Naive B cell (primary cell): Measurements from ENCODE around the gene KCNJ1. TPM values are rescaled to one million over a fixed set of nuclear protein-coding genes. Genes with fewer than 3 reads are reported as not detected.

Experiments
- ATAC-seq, 2 donors: fragments of 150-1000 bp; cut with Tn5 transposase; 2 replicates each; pipeline ENCODE4 v1.10.0; 2021; ENCODE audit warnings: low read depth in 2 of 2, mild to moderate bottlenecking in 2 of 2, moderate library complexity in 2 of 2
- DNase-seq: peaks from one replicate; pipeline ENCODE4 v3.0.0; 2022
- H3K27ac Mint-ChIP-seq, 6 donors: one replicate each; pipeline ENCODE4 v1.8.0; 2020 to 2022; ENCODE audit warnings: mild to moderate bottlenecking in 6 of 6, mixed read lengths in 6 of 6, moderate library complexity in 5 of 6, inconsistent platforms in 2 of 6
- H3K27me3 Mint-ChIP-seq, 3 donors: one replicate each; pipeline ENCODE4 v1.8.0; 2021 to 2022; ENCODE audit warnings: mixed read lengths in 3 of 3, mild to moderate bottlenecking in 1 of 3
- H3K36me3 Mint-ChIP-seq, 2 donors: one replicate each; pipeline ENCODE4 v1.8.0; 2020 to 2022; ENCODE audit warnings: mixed read lengths in 2 of 2, inconsistent platforms in 1 of 2, mild to moderate bottlenecking in 1 of 2
- H3K4me1 Mint-ChIP-seq, 3 donors: one replicate each; pipeline ENCODE4 v1.8.0; 2020 to 2022; ENCODE audit warnings: mixed read lengths in 3 of 3, inconsistent platforms in 1 of 3, mild to moderate bottlenecking in 1 of 3, moderate library complexity in 1 of 3
- H3K4me3 Mint-ChIP-seq, 8 donors: one replicate each; pipeline ENCODE4 v1.8.0; 2020 to 2022; ENCODE audit warnings: mild to moderate bottlenecking in 8 of 8, mixed read lengths in 8 of 8, moderate library complexity in 8 of 8, inconsistent platforms in 2 of 8
- H3K9me3 Mint-ChIP-seq, 7 donors: one replicate each; pipeline ENCODE4 v1.8.0; 2020 to 2022; ENCODE audit warnings: mixed read lengths in 7 of 7, mild to moderate bottlenecking in 5 of 7, inconsistent platforms in 2 of 7, moderate library complexity in 1 of 7
- polyA plus RNA-seq, 6 donors: library from polyadenylated mRNA; unstranded; fragments of 300-500 nt; fragmentation: Illumina TruSeq; gene quantifications; one replicate each; pipeline ENCODE4 v1.2.3, GENCODE V29; 2021; ENCODE audit warnings: low read depth in 6 of 6

KCNJ1 gene
- polyA plus RNA-seq, 6 donors from 2014 or later = 0.18 to 0.64 (median 0.20) TPM; not detected in 3

DNA sequence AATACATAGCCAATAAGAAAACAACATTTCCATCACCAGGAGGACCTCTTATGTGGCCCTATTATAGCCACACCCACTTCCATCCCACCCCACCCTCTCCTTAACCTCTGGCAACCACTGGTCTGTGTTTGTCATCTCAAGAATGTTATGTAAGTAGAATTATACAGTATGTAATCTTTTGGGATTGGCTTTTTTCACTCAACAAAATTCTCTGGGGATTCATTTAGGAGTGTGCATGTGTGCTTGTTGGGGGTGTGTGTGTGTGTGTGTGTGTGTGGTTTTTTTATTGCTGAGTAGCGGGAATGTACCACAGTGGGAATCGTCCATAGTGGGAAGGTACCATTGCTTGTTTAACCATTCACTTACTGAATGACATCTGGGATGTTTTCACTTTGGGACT is 29.3 kb upstream of the KCNJ1 start:
- peaks cover 83 to 97% (median 93%) of the 10 kb centered on the region in 3 donors for H3K27me3 Mint-ChIP-seq
- peaks cover 0 to 2% (median 0%) of the 10 kb centered on the region in 7 donors for H3K9me3 Mint-ChIP-seq
- no peaks in the 10 kb centered on the region for H3K36me3 Mint-ChIP-seq
- H3K27ac Mint-ChIP-seq = no peak overlapping the region
- ATAC-seq (no peak), DNase-seq (no peak)
- no peak overlapping the region for H3K4me3 Mint-ChIP-seq
- H3K4me1 Mint-ChIP-seq = peaks cover 21 to 31% (median 29%) of the 10 kb centered on the region in 3 donors

DNA sequence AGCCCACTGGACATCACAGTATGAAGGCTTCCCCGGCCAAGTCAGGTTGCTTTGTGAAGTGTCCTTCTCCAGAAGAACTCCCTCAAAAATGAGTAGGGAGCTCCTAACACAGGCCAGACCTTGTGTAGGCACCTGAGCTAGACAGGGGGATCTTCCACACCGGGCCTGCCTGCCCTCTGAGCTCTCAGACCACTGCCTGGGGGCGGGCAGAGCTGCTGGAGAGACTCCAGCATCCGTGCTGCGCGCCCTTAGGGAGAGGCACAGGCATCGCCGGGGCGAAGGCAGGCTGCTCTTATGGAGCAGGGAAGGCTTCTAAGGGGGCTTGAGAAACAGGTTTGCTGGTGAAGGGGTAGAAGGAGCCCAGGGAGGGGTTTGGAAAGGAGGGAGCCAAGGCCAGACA is 28.4 kb upstream of the KCNJ1 start:
- H3K27me3 Mint-ChIP-seq = peaks cover 79 to 97% (median 93%) of the 10 kb centered on the region in 3 donors
- H3K27ac Mint-ChIP-seq = no peak overlapping the region
- DNase-seq (no peak), ATAC-seq (no peak)
- H3K4me3 Mint-ChIP-seq = no peak overlapping the region
- H3K36me3 Mint-ChIP-seq = no peaks in the 10 kb centered on the region
- H3K4me1 Mint-ChIP-seq = peaks cover 28 to 39% (median 34%) of the 10 kb centered on the region in 3 donors
- H3K9me3 Mint-ChIP-seq = peaks cover 0 to 2% (median 0%) of the 10 kb centered on the region in 7 donors

DNA sequence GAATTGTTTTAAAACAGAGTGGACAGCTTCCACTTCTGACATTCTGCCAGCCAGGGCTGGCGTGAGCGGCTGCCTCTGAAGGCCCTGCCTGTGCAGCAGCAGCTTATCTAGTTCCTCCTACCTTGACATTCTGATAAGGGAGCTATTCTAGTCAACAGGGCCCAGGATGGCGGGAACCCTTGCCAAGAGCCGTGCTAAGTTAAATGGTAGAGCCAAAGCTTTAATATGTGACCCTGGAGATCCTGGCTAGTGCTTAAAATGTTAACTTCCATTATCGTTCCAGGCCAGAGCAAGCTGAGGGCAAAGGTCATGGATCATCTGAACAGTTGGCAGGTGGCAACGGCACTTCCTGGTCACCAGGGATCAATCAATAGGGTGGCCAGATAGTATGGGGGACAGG is 27.6 kb upstream of the KCNJ1 start:
- peaks cover 76 to 97% (median 88%) of the 10 kb centered on the region in 3 donors for H3K27me3 Mint-ChIP-seq
- ATAC-seq = no peak
- peak overlapping the region in 1 of 8 donors; percentile 18 for H3K4me3 Mint-ChIP-seq

DNA sequence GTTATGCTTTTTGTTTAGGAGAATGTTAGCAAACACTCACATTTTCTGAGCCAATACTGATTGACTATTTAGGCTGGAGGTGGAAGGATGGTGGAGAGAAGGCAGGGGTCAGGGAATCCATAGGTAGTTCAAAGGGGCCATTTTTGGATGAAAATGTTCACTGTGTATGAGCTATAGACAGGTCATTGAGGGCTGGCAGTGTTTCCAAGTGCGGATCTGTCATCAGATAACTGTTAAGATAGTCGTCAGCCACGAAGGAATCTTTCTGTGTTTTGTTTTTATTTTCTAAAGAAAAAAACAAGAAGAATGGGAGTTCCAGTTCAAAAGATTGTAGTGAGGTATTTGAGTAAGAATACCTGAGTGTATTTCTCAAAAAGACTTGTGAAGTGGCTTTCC is 27.2 kb upstream of the KCNJ1 start:
- Mint-ChIP-seq H3K4me3 (no peak overlapping the region), H3K27me3 (peaks cover 76 to 97% (median 89%) of the 10 kb centered on the region in 3 donors), H3K4me1 (peaks cover 28 to 40% (median 34%) of the 10 kb centered on the region in 3 donors), H3K27ac (no peak overlapping the region), H3K9me3 (peaks cover 0 to 2% (median 0%) of the 10 kb centered on the region in 7 donors), H3K36me3 (no peaks in the 10 kb centered on the region)
- ATAC-seq (no peak), DNase-seq (no peak)

More for the DNA sequence above, 27.6 kb upstream of the KCNJ1 start:
- peaks cover 28 to 40% (median 34%) of the 10 kb centered on the region in 3 donors for H3K4me1 Mint-ChIP-seq
- peak overlapping the region in 1 of 6 donors; percentile 63 for H3K27ac Mint-ChIP-seq
- DNase-seq = no peak
- H3K9me3 Mint-ChIP-seq = peaks cover 0 to 2% (median 0%) of the 10 kb centered on the region in 7 donors
- H3K36me3 Mint-ChIP-seq = no peaks in the 10 kb centered on the region

DNA sequence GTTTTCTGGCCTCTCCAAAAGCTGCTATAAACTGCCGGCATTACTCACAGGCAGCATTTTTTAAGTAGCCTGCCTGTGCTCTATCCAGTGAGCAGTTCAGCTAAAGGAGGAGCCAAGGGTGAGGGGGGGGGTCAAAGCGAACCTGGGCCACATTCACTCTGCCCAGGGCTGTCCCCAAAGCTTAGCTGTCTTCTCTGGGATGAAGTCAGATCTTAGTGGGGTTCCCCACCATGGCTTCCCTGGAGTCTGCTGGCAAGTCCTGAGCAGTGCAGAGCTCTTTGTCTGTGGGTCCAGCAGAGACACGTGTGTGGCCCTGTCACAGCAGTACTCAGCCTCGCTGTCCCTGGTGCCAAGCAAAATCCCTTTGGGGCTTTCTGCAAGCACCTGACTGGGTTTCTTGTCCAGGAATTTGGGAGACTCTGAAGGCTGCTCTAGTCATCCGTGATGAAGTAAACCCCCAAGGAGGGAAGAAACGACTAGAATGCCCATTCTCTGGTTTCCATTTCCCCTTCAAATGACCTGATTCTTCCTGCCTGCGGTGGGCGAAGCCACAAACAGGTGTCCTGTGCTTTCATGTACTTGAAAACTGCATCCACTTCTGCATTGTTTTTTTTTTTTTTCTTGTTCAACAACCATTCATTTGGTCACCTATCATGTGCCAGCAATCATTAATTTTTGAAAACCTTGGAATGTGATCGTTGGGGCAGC is 26.6 kb upstream of the KCNJ1 start:
- Mint-ChIP-seq H3K27ac (no peak overlapping the region), H3K27me3 (peaks cover 75 to 95% (median 89%) of the 10 kb centered on the region in 3 donors), H3K36me3 (no peaks in the 10 kb centered on the region), H3K4me1 (peaks cover 24 to 39% (median 31%) of the 10 kb centered on the region in 3 donors), H3K9me3 (peaks cover 0 to 2% (median 0%) of the 10 kb centered on the region in 7 donors), H3K4me3 (no peak overlapping the region)
- ATAC-seq (peak; percentile 50 to 62), DNase-seq (peak; percentile 49)

DNA sequence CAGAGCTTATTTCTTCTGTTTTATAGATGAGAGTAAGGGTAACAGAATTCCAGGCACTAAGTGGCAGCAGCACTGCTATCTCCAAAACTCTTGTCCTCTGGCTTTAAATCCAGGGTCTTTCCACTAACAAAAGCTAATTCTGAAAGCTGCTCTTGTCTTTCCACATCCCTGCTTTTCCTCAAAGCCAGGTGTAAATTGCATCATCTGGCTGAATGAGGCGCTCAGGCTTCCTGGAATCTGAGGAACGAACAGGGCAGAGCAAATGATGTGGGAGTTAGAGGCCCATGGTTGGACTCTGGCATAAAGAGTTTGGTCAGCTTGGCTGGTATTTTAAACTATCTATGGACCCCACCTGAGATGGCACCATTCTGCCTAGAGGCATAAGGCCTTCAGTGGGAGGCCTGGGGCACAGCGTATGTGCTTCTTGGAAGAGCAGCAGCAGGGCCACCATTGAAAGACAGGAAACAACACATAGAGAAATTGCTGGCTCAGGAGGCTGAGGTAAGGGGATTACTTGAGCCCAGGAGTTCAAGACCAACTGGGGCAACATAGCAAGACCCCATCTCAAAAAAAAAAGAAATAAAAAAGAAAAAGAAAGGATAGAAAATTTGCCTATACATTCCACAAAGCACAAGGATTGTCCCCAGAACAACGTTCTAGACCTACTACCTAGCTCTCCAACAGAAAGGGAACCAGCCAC is 25.9 kb upstream of the KCNJ1 start:
- Mint-ChIP-seq H3K4me1 (peaks cover 19 to 32% (median 24%) of the 10 kb centered on the region in 3 donors), H3K27me3 (peaks cover 75 to 95% (median 89%) of the 10 kb centered on the region in 3 donors), H3K27ac (peak overlapping the region in 1 of 6 donors; percentile 10), H3K36me3 (no peaks in the 10 kb centered on the region), H3K9me3 (peaks cover 0 to 2% (median 0%) of the 10 kb centered on the region in 7 donors), H3K4me3 (peak overlapping the region in 2 of 8 donors; percentile 9 to 36)
- no peak for ATAC-seq
- no peak for DNase-seq

DNA sequence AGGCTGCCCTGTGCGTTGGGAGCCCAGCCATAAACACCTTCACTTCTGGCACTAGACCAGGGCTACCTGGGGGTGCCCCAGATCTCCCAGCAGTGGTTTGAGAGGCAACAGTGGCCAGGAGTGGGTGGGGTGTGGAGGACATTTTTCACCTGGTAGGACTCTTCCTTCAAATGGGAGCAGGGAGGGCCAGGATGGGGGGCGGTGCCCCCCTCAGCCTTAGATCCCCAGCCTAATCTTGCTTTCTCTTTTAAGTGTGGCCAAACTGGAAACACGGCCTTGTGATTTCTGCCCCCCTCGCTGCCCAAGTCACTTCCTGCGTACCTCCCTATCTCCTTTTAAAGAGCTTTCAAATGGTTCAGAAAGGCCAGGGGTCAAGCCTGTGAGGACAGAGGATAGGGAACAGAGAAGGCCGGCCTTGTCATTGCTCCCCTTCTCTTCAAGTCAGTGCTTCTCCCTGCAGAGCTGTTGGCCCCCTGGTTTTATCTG is 24.9 kb upstream of the KCNJ1 start:
- Mint-ChIP-seq H3K9me3 (peaks cover 0 to 2% (median 0%) of the 10 kb centered on the region in 7 donors), H3K4me3 (peak overlapping the region; percentile 36 to 92 (median 74)), H3K27ac (no peak overlapping the region), H3K36me3 (no peaks in the 10 kb centered on the region), H3K27me3 (peaks cover 70 to 91% (median 86%) of the 10 kb centered on the region in 3 donors), H3K4me1 (peaks cover 19 to 31% (median 24%) of the 10 kb centered on the region in 3 donors)
- ATAC-seq = no peak
- DNase-seq = no peak

DNA sequence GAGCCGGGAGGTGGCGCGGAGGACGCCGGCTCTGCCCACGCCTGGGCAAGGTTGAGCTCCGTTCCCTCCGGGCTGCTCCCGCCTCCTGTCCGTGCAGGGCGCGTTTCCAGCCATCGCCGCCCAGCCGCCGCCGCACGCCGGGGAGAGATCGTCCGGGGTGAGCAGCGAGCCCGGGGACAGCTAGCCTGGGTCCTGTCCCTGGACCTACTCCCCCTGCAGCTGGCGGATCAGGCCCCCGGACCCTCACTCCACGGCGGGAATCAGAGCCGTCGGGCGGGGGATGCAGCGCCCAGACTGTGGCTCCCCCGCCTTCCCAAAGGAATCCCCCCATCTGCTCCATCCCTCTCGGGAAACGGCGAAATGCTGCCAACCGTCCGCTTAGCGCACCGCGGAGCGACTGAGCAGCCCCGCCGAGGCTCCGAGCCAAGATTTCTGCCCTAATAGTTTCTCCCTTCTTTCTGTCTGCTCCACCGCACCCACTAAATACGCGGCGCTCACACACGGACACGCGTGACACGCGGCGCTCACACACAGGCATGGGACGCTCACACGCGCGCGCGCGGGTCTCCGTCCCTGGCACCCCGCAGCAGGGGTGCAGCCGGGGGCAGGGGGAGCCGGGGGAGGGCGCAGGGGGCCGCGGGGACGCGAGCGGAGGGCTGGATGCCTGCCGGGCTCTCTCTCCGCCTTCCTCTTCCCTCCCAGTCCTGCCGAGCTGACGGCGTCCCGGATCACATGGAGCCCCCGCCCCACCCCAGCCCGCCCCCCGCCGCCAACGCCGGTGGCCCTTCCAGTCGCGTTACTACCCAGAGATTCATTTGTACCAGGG is 23.7 kb upstream of the KCNJ1 start, which contains the start of gene KCNJ5:
KCNJ5 (plus strand) TSS at position 814 of the 826 bp plus-strand sequence. CDS start 19,918 bp downstream, outside the sequence.
- Mint-ChIP-seq H3K27ac (peak within 1 kb of the TSS in 1 of 6 donors; percentile 96), H3K9me3 (peaks cover 0 to 2% (median 0%) of the 10 kb centered on the region in 7 donors), H3K27me3 (peaks cover 70 to 91% (median 88%) of the 10 kb centered on the region in 3 donors), H3K4me3 (peak within 1 kb of the TSS; percentile 70 to 92 (median 80)), H3K36me3 (no peaks in the 10 kb centered on the region), H3K4me1 (peaks cover 19 to 38% (median 24%) of the 10 kb centered on the region in 3 donors)
- DNase-seq (no peak), ATAC-seq (peak; percentile 41 to 51)

DNA sequence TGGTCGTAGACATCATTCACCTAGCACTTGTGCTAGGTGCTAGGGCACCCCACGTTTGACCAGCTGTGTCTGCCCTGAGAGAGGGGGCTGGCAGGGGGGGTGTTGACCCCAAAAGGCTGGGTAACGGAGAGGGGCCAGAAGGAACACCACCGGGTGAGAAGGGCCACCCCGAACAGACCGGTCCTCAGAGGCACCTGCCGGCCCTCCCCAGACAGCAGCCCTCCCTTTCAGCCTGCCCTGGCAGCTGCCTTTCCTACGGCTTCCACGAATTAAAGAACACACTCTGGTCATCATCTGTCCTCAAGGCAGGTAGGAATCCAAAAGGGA is 23.1 kb upstream of the KCNJ1 start:
- H3K36me3 Mint-ChIP-seq = no peaks in the 10 kb centered on the region
- H3K4me1 Mint-ChIP-seq = peaks cover 19 to 38% (median 24%) of the 10 kb centered on the region in 3 donors
- no peak overlapping the region for H3K27ac Mint-ChIP-seq
- DNase-seq = no peak
- peaks cover 72 to 91% (median 91%) of the 10 kb centered on the region in 3 donors for H3K27me3 Mint-ChIP-seq
- peak overlapping the region in 7 of 8 donors; percentile 22 to 89 (median 70) for H3K4me3 Mint-ChIP-seq
- no peak for ATAC-seq
- peaks cover 0 to 2% (median 0%) of the 10 kb centered on the region in 7 donors for H3K9me3 Mint-ChIP-seq

DNA sequence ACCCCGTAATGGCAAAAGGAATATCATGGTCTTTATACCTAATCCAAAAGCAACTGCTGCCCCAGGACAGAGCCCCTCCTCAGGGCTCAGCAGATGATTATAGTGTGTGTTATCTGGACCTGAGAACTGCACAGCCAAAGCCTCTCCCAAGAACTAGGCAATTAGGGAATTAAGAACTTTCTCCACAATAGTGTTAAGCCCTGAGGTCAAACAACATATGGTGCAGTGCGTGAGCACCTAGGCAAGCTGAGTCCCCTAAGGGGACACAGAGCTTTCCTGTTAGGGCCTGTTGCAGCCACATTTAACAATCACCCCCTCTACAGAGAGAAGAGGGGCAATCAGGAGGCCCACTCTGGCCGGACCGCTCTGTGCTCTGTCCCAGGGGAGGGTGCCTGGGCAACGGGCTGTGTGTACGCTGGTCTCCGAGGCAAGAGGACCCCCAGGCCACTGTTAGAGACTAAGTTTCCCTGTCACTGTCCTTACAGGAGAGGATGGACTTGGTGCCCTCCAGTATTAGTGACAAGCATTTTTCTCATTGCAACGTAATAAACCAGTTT is 22.6 kb upstream of the KCNJ1 start:
- ATAC-seq = no peak
- Mint-ChIP-seq H3K27me3 (peaks cover 74 to 91% (median 91%) of the 10 kb centered on the region in 3 donors), H3K36me3 (no peaks in the 10 kb centered on the region), H3K4me1 (peaks cover 21 to 41% (median 24%) of the 10 kb centered on the region in 3 donors), H3K27ac (no peak overlapping the region), H3K9me3 (peaks cover 0 to 1% (median 0%) of the 10 kb centered on the region in 7 donors), H3K4me3 (peak overlapping the region in 7 of 8 donors; percentile 7 to 79 (median 46))
- no peak for DNase-seq

DNA sequence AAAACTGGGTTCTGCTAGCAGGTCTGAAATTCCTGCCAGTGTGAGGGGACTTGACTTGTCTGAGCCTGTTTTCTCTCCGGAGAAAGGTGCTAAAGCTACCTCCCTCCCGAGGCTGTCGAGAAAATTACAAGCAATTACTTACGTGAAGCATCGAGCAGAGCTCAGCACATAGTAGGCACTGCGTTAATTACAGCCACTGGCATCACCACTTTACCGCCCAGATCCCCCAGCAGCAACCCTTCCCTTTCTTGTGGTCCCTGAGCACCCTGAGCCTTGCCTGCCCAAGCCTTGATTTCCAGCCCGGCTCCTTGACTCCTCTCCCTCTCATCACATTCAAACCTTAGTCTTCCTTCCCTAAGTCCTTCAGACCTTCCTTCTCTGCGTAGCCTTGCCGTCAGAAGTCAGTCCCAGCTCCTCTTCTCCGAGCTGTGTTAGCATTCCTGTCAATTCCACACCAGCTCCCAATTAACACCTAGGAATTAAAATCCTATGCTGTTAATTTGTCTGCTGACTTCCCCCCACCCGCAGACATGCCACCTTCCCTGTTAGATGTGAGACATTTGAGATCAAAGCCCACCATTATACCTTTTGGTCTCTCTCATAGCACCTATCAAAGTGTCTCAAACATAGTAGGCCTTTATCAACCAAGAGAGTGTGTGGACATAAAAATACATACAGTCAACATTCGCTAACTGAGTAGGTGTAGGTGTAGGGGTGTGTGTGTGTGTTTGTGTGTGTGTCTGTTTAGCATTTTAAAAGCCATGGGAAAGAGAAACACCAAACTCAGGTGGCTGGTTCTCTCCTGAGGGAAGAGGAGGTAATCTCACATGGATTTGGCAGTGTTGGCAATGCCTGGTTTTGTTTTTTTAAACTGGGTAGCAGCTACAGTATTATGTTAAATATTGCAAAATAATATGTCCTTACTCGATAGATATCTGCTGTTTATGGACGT is 21.2 kb upstream of the KCNJ1 start:
- DNase-seq = no peak
- Mint-ChIP-seq H3K4me1 (peaks cover 16 to 37% (median 19%) of the 10 kb centered on the region in 3 donors), H3K9me3 (no peaks in the 10 kb centered on the region), H3K36me3 (no peaks in the 10 kb centered on the region), H3K27me3 (peaks cover 72 to 91% (median 90%) of the 10 kb centered on the region in 3 donors), H3K27ac (no peak overlapping the region), H3K4me3 (no peak overlapping the region)
- no peak for ATAC-seq
